ENCODE results near the gene PAPPA2.
"Not testable (repeated sequence)": the region's sequence is repeated elsewhere in the genome, so short reads cannot be mapped to it uniquely, and the experiment has no call there.

PAPPA2 gene

DNA sequence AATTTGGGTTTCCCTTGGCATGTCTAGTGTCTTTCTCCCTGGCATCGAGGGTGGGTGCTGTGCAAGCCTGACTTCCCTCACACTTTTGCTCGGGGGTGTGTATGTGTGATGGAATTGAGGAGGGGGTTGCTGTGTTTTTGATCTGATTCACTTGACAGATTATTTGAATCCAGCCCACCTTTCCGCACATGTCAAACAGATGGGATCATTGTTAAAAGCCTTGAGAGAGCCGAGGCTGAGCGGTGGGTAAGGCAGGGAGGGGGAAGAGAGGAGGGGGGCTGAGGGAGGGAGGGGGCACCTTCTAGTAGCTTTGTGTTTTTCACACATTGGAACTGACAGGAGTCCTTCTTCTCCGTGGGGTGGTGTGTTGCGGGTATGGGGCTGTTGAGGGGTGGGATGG is 90.0 kb downstream of the PAPPA2 start:
- DNase-seq (ENCODE audit: low spot score) = no peak

DNA sequence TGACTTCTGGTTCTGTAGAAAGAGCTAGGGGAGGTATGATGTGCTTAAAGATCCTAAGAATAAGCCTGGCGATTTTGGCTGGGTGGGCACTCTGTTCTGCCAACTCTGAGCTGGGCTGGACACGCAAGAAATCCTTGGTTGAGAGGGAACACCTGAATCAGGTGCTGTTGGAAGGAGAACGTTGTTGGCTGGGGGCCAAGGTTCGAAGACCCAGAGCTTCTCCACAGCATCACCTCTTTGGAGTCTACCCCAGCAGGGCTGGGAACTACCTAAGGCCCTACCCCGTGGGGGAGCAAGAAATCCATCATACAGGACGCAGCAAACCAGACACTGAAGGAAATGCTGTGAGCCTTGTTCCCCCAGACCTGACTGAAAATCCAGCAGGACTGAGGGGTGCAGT is 93.3 kb downstream of the PAPPA2 start:
- no peak for DNase-seq (ENCODE audit: low spot score)

DNA sequence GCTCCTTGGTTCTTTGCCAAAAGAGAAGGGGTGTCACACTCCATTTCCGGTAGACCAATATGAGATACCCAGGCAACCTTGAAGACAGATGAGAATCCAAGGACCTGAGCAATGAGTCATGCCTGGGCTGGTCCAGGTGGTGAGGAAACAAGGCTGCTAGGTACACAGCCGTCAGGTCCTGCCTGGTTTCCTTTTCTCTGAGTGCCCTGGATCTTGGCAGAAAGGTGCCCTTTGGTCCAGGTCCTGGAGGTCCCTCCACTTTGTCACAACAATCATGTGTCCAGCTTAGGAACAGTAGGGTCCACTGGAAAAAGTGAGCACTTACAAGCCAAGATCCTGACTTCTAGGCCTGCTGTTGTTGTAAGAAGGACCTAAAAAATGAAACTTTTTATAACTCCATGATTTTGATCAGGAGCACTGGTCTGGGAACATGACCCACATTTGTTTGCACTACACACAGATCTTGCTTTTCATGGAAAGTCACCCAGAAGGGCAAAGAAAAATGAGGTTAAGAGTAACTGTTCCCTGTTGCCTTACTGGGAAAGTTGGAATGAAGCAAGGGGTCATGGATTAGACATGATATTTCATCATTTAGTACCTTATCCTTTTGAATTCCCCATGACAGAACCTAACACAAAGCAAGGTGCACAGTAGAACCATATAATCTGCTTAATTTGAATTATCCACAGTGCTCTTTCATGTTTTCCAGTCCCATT is 94.7 kb downstream of the PAPPA2 start:
- DNase-seq (ENCODE audit: low spot score) = no peak

DNA sequence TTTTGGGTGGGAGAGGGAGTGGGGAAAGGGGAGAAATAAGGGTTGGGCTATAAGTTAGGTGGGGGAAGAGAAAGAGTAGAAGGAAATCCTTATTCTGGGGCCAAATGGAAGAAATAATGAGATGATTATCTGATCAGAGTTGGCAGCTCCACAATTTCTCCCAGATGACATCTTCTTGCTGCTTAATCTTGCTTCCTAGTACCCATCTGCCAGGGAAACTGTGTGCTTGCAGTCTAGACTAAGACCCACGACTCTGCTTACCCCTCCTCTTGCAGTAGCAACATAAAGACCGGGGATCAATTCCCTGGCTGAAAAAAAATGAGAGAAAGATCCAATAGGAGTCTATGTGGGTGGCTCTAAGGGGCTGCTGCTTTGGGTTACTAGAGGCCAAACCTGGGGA is 95.6 kb downstream of the PAPPA2 start:
- no peak for DNase-seq (ENCODE audit: low spot score)

DNA sequence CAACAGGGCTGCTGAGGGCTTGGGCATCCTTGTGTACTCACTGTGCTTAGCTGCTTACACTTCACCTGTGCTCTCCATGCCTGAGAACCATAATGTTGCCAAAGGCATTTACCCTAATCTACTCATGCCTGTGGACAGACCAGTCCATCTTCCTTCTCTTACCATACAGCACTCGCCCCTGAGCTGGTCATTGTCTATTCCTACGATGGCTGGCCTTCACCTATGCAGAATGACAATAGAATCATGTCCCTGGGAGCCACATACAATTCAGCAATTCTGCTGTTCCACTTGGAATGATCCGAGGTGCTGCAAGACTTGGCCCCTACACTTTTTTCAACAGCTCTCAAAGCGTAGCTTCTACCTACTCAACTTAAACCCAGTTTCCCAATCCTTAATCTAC is 96.5 kb downstream of the PAPPA2 start:
- DNase-seq (ENCODE audit: low spot score) = no peak

DNA sequence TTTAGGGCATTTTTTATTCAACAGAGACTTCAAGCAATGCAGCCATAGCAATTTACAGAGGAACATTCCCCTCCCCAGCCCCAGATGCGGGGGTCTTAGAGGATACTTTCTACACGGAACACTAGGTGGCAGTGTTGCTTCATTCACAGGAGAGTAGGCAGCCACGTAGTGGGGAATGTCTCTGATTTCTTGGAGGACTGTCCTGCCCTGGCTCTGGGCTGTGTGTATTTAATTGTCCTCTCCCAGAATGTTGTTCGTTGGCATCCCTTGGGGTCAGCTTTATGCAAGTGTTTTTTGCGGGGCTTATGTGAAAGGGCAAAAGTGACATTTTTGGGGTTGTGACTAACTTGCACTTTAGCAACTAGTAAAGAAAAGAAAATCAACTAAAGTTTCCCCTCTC is 96.9 kb downstream of the PAPPA2 start:
- DNase-seq (ENCODE audit: low spot score) = peak; percentile 37

DNA sequence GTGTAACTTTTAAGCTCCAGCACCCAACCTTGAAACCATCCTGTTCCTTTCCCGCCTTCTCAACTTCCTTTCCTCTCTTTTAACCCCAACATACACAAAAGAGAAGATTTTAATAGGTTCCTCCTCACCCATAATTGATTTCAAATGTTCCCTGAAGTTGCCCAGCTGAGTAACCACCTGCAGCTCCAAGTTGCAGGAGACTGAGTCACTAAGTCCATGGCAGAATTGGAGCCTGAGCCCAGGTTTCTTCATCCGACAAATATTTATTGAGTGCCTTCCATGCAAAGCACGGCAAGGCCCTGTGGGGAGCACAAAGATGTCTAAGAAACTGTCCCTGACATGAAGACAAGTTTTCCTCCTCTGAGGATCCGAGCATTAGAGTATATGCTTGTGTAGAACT is 97.7 kb downstream of the PAPPA2 start:
- DNase-seq (ENCODE audit: low spot score) = no peak

DNA sequence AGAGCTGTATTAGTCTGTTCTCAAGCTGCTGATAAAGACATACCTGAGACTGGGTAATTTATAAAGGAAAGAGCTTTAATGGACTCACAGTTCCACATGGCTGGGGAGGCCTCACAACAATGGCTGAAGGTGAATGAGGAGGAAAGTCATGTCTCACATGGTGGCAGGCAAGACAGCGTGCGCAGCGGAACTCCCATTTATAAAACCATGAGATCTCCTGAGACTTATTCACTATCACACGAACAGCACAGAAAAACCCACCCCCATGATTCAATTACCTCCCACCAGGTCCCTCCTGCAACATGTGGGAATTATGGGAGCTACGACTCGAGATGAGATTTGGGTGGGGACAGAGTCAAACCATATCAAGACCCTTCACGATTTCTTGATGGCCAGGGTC is 98.8 kb downstream of the PAPPA2 start:
- DNase-seq (ENCODE audit: low spot score) = not testable (repeated sequence)

DNA sequence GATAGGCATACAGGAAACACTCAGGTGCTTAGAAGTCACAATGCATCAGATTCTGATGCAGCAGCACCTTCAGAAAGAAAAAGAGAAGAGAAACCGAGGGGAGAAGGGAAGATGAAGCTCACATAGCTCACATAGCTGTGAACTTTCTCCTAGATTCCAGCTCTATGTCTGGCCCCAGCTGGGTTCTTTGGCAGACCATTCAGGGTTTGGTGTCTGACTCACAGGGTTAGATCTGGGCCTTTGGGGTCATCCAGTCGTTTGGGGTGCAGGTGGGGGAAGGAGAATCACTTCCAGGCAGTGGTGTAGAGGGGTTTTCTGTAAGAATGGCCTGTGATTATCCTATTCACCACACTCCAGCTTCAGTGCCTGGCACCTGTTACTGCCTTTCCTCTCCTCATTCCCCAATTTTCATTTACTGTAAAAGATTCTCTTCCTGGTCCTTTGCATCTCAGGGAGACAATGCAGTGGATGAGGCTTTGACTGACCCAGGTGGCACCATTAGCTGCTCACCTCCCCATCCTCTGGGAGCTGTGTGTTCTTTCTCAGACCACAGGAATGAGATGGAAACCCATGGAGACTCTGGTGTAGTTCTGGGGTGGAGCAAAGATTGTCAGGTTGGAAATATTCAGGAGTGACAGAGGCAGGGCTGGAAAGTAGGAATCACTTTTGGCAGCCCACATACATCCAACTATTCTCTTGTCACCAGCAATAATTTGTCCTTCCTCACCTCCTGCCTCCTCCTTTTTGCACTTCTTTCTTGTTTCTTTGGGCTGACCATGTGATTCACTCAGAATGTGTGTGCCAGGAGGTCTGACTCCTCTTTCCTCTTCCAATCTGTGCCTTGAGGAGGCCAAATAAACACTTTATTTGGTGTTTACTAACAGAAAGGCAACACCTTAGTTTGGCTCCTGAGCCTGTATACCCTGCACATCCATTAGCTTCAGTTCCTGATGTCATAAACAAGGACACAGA is 103.3 kb downstream of the PAPPA2 start:
- no peak for DNase-seq (ENCODE audit: low spot score)

DNA sequence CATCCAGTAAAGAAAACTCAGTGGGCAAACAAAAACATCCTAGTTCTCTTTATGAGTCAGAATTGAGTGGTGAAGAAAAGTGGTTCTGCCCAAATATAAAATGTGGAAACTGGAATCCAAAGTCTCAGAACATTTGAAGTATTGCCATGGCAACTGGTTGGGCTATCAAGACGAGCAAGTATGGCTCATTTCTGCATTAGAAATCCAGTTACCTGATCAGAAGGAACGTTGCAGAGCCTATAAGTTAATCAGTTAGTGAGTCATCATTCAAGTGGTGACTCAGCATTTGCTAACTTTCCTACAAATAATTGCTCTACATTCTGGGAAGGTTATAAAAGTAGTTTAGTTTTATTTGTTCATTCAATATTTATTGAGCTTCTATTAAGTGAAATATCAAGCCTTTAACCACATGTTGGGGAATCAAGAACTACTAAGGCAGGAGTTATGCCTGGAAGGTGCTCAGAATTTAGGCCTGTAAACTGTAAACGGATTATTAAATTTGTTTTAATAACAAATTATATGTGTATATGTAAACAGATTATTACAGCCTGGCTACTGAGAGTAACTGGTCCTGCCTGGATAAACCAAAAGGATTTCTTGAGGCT is 104.3 kb downstream of the PAPPA2 start:
- DNase-seq (ENCODE audit: low spot score) = no peak

DNA sequence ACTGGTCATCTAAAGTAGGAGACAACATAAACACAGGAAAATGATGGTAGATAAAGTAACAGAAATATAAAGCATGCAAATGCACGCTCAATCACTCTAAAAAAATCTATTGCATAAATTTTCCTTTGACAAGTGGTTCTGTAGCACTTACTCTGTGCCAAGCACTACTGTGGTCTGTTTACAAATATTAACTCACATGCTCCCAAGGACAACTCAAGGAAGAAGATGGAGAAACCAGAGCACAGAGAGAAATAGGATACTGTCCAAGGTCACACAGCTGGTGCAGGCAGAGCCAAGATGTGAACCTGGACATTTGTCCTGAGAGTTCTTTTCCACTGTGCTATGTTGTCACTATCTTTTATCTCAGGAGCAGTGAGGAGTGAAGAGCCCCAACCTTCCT is 105.2 kb downstream of the PAPPA2 start:
- DNase-seq (ENCODE audit: low spot score) = no peak

DNA sequence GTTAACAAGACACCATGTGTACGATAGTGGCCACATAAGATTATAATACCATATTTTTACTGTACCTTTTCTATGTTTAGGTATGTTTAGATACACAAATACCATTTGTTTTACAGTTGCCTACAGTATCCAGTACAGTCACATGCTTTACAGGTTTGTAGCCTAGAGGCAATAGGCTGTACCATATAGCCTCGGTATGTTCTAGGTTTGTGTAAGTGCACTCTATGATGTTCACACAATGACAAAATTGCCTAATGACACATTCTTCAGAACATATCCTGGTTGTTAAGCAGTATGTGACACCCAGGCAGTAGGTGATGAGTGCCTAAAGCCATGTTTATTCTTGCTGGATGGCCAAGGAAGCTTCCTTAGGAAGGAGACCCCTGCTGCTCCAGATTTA is 111.8 kb downstream of the PAPPA2 start:
- DNase-seq (ENCODE audit: low spot score) = no peak

DNA sequence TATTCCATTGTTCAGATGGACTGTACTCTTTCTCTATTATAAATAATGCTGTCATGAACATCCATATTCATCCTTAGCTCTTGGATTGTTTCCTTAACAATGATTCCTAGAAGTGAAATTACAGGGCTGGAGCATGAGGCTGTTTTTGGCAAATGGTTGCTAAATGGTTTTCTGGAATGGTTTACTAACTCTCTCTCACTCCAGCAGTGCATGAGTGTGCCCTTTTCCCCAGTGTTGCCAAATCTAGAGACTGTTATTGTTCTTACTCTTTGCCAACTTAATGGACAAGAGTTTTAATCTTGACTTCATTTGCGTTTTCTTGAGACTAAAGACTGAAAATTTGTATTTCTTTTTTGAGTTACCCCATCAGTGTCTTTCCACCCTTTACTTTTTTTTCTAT is 113.0 kb downstream of the PAPPA2 start:
- DNase-seq (ENCODE audit: low spot score) = no peak

DNA sequence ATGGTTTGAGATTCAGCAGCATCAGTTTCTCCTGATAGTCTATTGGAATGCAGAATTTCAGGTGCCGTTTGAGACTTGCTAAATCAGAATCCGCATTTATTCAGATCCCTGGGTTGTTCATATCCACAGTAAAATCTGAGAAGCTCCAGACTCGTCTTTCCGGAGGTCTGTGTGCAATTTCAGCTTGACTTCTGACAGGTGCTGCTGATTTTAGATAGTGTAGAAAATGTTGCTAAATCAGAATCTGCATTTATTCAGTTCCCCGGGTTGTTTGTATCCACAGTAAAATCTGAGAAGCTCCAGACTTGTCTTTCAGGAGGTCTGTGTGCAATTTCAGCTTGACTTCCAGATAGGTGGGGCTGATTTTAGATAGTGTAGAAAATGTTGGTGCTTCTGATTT is 113.7 kb downstream of the PAPPA2 start:
- no peak for DNase-seq (ENCODE audit: low spot score)

DNA sequence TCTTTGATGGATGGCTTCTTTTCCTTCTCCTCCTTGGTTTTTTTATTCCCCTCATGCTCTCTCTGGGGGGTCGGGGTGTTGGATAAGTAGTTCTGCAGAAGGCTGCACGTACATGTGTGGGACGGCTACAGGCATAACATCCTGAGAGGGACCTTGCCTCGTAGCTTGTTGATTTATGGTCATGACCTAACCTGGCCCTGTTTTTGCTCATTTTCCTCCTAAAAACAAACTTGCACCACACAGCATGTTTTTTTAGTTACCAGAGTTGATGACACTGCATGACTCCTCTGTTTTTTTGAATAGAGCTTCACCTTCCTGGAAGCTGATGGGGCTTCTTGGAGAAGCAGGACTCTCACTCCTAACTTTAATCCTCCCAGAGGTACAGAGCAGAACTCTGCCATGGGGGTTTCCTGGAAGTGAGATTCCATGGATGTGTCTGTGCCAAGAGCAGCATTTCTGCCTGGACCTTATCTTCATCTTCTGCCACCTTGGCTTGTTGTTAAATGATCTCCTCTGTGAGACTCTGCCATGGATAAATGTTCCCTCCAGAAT is 114.7 kb downstream of the PAPPA2 start:
- DNase-seq (ENCODE audit: low spot score) = no peak

DNA sequence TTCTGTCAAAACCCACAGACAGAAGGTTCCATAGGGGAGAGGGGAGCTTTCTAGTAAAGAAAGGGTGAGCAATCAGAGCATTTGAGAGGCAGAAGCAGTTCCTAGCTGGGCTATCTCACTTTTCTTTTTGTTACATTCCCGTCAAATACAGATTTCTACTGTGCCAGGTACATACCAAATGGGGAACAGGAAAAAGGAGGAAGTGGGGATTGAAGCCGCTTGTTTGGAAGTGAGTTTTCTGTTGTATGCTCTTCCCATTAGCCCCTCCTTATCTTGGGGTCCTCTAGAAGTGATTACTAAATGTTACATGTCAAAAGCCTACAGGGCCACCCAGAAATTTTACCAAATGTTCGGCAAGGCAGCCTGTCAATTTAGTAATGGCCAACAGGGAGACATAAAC is 116.1 kb downstream of the PAPPA2 start:
- DNase-seq (ENCODE audit: low spot score) = no peak

DNA sequence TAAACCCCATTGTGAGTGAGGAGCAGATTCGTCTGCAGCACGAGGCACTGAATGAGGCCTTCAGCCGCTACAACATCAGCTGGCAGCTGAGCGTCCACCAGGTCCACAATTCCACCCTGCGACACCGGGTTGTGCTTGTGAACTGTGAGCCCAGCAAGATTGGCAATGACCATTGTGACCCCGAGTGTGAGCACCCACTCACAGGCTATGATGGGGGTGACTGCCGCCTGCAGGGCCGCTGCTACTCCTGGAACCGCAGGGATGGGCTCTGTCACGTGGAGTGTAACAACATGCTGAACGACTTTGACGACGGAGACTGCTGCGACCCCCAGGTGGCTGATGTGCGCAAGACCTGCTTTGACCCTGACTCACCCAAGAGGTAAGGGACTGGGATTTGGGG is 132.2 kb downstream of the PAPPA2 start:
- no peak for DNase-seq (ENCODE audit: low spot score)

DNA sequence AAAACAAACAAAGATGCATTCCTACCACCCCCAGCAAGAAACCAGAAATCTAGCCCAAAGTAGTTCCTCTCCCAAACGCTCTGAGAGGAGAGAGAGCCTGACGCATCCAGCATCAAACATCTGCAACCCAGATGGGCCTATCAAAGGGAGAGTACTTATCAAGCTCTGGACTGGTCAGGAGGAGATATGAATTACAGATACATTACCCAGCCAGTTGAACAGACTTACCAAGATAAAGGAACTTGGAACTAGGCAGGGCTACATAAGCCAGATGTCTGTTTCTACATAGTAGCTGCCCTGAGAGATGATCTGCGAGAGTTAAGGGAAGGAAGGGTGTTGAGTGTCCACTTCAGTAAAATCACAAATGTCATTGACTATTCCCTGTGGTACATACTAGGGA is 138.4 kb downstream of the PAPPA2 start:
- DNase-seq (ENCODE audit: low spot score) = no peak

DNA sequence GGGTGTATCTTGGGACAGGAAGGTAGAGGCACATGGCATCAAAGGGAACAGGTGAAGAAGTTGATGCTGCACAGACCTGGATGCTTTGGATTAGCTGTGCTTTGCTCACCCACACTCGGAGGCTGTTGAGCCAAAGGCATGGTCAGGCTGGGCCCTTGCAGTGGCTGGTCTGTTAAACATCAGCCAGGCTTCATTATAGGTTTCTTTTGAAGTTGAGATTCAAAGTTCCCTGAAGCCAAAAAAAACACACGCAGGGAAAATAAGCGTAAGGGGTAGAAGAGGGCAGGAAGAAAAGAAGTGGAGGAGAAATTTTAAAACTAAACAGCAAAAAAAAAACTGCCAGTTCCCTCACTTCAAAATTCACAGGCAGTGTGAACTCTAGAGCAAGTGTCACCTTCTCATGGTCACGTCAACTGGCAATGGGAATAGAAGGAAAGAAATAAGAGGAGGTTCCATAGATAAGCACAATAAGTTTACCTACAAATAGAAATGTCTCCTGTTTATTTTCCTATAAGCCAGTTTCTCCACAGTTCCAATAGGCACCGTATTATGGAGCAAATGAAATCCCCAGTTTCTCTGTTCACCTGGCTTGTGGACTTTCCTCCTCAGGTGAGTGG is 139.5 kb downstream of the PAPPA2 start:
- no peak for DNase-seq (ENCODE audit: low spot score)

DNA sequence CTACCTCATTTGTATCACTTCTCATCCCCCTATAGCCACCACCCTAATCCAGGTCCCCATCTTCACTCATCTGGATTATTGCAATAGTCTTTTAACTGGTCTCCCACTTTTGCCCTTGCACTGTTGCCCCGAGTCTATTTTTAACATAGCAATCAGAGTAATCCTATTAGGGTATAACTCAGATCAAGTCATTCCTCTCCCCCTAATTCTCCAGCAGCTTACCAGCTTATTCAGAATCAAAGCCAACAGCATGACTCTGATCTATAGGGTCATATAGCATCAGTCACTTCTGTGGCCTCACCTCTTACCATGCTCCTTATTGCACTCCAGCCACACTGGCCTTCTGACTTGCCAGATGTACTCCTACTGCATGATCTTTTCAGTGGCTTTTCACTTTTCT is 140.7 kb downstream of the PAPPA2 start:
- no peak for DNase-seq (ENCODE audit: low spot score)

DNA sequence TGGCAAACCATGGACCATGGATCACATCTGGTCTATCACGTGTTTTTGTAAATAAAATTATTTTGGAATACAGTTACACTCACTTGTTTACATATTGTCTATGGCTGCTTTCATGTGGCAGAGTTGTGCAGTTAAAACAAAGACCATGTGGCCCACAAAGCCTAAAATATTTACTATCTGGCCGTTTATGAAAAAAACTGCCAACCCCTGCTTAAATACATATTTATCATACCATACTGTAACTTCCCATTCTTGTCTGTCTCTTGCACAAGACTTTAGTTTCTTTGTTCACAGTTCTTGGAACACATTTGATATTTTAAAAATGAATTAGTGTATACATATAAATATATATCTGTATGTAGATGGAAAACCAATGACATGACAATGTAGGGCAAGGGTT is 141.5 kb downstream of the PAPPA2 start:
- no peak for DNase-seq (ENCODE audit: low spot score)

DNA sequence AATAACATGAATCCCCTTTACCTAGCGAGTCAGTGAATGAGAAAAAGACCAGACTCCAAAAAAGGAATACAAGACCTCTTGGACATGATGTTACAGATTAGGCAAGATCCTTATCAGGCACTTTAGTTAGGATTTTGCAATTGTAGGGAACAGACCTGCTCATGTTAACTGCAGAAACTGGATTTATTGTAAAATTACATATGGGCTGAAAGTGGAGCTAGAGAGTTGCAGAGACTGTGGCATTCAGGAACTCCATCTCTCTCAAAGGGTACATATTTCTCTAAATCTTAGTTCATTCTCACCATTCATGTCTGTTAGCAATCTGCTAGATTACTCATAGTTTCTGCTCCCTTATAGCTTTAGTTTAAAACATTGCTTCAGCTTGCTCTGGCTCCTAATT is 142.2 kb downstream of the PAPPA2 start:
- DNase-seq (ENCODE audit: low spot score) = no peak
